DMS153 (cell line): ENCODE results near the gene SAP30L.

Experiments used
- DNase-seq: peaks from one replicate; lab custom pipeline; 2025; lab: John Stamatoyannopoulos, UW

Gene SAP30L

DNA sequence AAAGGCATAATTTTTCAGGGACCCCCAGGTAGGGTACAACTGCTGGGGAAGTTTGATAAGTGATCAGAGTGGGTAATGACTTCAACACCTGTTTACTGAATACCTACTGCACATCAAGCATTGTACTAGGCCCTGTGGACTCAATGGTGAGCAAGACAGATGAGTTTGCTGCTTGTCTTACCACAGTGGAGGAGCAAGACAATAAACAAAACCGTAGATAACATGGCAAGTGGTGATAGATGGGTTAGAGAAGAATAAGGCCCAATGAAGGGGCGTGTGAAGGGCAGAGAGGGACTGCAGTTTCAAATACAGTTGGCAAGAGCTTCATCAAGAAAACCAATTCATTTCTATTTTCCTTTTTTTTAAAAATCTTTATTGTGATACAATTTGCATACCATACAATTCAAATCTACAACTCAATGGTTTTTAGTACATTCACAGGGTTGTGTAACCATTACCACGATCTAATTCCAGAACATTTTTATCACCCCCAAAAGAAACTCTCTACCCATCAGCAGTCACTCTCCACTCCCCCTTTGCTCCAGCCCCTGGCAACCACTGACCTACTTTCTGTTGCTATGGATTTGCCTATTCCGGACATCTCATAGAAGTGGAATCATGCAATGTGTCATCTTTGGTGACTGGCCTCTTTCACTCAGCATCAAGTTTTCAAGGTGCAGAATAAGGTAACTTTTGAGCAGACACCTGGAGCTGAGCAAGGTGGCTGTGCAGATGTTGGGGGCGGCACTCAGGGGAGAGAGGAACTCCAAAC, 64.2 kb downstream of the SAP30L start:
- DNase-seq, result no peak
